Chondrocyte (in vitro differentiated cells): ENCODE results near the gene SP9. TPM values are rescaled to one million over a fixed set of nuclear protein-coding genes. Genes with fewer than 3 reads are reported as not detected.
"Not testable (repeated sequence)": the region's sequence is repeated elsewhere in the genome, so short reads cannot be mapped to it uniquely, and the experiment has no call there.

Experiments
- DNase-seq: peaks from one replicate; pipeline ENCODE4 v3.0.0; 2021; ENCODE audit warnings: mixed read lengths, low spot score
- H3K27ac Mint-ChIP-seq: one replicate; pipeline ENCODE4 v1.8.0; 2021; ENCODE audit warnings: mild to moderate bottlenecking, moderate library complexity, mixed read lengths; ENCODE audit not compliant: unreplicated experiment
- H3K27me3 Mint-ChIP-seq: 2 replicates; pipeline ENCODE4 v1.8.0; 2021; ENCODE audit warnings: low read depth, mixed read lengths
- H3K36me3 Mint-ChIP-seq: 2 replicates; pipeline ENCODE4 v1.8.0; 2021; ENCODE audit warnings: low read depth, mixed read lengths
- H3K4me1 Mint-ChIP-seq: 2 replicates; pipeline ENCODE4 v1.8.0; 2021; ENCODE audit warnings: low read depth, mild to moderate bottlenecking, mixed read lengths
- H3K4me3 Mint-ChIP-seq: one replicate; pipeline ENCODE4 v1.8.0; 2021; ENCODE audit warnings: mild to moderate bottlenecking, moderate library complexity, mixed read lengths; ENCODE audit not compliant: unreplicated experiment
- H3K9me3 Mint-ChIP-seq: 2 replicates; pipeline ENCODE4 v1.8.0; 2021; ENCODE audit warnings: low read depth, mixed read lengths
- total RNA-seq: library from RNA; stranded (reverse); gene quantifications from 3 replicates; pipeline ENCODE4 v1.2.1, GENCODE V29; 2021
- TF ChIP-seq, protein P1 (sequence below): fragments of 200-600 bp; sonication (generic); IDR thresholded peaks from 2 replicates; pipeline ENCODE4 v1.5.0; 2021; ENCODE audit warnings: antibody characterized with exemption, mild to moderate bottlenecking, moderate library complexity

SP9 gene
- total RNA-seq, 1 donor from 2014 or later, result not detected

DNA sequence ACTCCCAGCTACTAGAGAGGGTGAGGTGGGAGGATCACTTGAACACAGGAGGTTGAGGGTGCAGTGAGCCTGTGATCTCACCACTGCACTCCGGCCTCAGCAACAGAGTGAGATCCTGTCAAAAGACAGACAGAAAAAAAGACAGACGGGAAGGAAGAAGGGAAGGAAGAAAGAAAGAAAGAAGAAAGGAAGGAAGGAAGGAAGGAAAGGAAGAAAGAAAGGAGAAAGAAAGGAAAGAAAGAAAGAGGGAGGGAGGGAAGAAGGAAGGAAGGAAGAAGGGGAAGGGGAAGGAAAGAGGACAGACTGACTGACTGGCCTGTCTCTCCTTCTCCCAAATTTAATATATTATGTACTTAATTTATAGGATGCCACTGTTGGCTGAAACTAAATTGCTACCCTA is 21.6 kb downstream of the SP9 start:
- TF ChIP-seq, protein P1, sequence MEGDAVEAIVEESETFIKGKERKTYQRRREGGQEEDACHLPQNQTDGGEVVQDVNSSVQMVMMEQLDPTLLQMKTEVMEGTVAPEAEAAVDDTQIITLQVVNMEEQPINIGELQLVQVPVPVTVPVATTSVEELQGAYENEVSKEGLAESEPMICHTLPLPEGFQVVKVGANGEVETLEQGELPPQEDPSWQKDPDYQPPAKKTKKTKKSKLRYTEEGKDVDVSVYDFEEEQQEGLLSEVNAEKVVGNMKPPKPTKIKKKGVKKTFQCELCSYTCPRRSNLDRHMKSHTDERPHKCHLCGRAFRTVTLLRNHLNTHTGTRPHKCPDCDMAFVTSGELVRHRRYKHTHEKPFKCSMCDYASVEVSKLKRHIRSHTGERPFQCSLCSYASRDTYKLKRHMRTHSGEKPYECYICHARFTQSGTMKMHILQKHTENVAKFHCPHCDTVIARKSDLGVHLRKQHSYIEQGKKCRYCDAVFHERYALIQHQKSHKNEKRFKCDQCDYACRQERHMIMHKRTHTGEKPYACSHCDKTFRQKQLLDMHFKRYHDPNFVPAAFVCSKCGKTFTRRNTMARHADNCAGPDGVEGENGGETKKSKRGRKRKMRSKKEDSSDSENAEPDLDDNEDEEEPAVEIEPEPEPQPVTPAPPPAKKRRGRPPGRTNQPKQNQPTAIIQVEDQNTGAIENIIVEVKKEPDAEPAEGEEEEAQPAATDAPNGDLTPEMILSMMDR, result no peak
- no peak overlapping the region for H3K27ac Mint-ChIP-seq
- no peaks in the 10 kb centered on the region for H3K4me1 Mint-ChIP-seq
- no peak overlapping the region for H3K4me3 Mint-ChIP-seq
- no peaks in the 10 kb centered on the region for H3K27me3 Mint-ChIP-seq
- no peak for DNase-seq
- peaks cover 8% of the 10 kb centered on the region for H3K36me3 Mint-ChIP-seq
- no peaks in the 10 kb centered on the region for H3K9me3 Mint-ChIP-seq

DNA sequence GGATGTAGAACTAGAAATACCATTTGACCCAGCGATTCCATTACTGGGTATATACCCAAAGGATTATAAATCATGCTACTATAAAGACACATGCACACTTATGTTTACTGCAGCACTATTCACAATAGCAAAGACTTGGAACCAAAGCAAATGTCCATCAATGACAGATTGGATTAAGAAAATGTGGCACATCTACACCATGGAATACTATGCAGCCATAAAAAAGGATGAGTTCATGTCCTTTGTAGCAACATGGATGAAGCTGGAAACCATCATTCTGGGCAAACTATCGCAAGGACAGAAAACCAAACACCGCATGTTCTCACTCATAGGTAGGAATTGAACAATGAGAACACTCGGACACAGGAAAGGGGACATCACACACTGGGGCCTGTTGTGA is 24.9 kb downstream of the SP9 start:
- not testable (repeated sequence) for H3K4me3 Mint-ChIP-seq, H3K27ac Mint-ChIP-seq, H3K27me3 Mint-ChIP-seq, H3K4me1 Mint-ChIP-seq, H3K9me3 Mint-ChIP-seq, DNase-seq
- peaks cover 15% of the 10 kb centered on the region for H3K36me3 Mint-ChIP-seq

- TF ChIP-seq, protein P1, result no peak
- no peaks in the 10 kb centered on the region for H3K27me3 Mint-ChIP-seq
- H3K36me3 Mint-ChIP-seq, result peaks cover 25% of the 10 kb centered on the region
- DNase-seq, result no peak
- peaks cover 5% of the 10 kb centered on the region for H3K9me3 Mint-ChIP-seq
- no peak overlapping the region for H3K27ac Mint-ChIP-seq
- H3K4me1 Mint-ChIP-seq, result peaks cover 15% of the 10 kb centered on the region
- no peak overlapping the region for H3K4me3 Mint-ChIP-seq
Observed at GRCh38 chr2:174362949-174363348, 28.2 kb downstream of the SP9 start.

GRCh38 chr2:174363492-174364225 is 28.9 kb downstream of the SP9 start:
- peaks cover 27% of the 10 kb centered on the region for H3K36me3 Mint-ChIP-seq
- H3K27me3 Mint-ChIP-seq, DNase-seq, H3K27ac Mint-ChIP-seq, H3K9me3 Mint-ChIP-seq, H3K4me3 Mint-ChIP-seq: not testable (repeated sequence)
- H3K4me1 Mint-ChIP-seq, result peaks cover 15% of the 10 kb centered on the region

DNA sequence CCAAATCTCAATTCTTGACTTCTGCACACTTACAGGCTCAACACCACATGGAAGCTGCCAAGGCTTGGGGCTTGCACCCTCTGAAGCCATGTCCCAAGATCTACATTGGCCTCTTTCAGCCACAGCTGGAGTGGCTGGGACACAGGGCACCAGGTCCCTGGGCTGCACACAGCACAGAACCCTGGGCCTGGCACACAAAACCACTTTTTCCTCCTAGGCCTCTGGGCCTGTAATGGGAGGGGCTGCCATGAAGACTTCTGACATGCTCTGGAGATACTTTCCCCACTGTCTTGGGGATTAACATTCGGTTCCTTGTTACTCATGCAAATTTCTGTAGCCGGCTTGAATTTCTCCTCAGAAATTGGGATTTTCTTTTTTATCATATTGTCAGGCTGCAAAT is 29.9 kb downstream of the SP9 start:
- Mint-ChIP-seq H3K4me3 (no peak overlapping the region), H3K27ac (no peak overlapping the region), H3K4me1 (peaks cover 15% of the 10 kb centered on the region), H3K27me3 (no peaks in the 10 kb centered on the region), H3K9me3 (peaks cover 5% of the 10 kb centered on the region), H3K36me3 (peaks cover 29% of the 10 kb centered on the region)
- TF ChIP-seq, protein P1, result no peak
- no peak for DNase-seq

- H3K4me1 Mint-ChIP-seq, result peaks cover 15% of the 10 kb centered on the region
- H3K36me3 Mint-ChIP-seq, result peaks cover 27% of the 10 kb centered on the region
- no peak overlapping the region for H3K4me3 Mint-ChIP-seq
- H3K27me3 Mint-ChIP-seq, result no peaks in the 10 kb centered on the region
- H3K9me3 Mint-ChIP-seq, result peaks cover 5% of the 10 kb centered on the region
- peak overlapping the region; percentile 58 for H3K27ac Mint-ChIP-seq
- DNase-seq, result no peak
- TF ChIP-seq, protein P1, result no peak
Observed at GRCh38 chr2:174365571-174365970, 30.8 kb downstream of the SP9 start.
